Measurements from ENCODE around the gene CFAP61.
"Not testable (repeated sequence)": the region's sequence is repeated elsewhere in the genome, so short reads cannot be mapped to it uniquely, and the experiment has no call there.

The CFAP61 gene

GRCh38 chr20:20052074-20052970, at the start of gene CFAP61, which contains the start of gene CRNKL1:
Gene CFAP61 (plus strand): TSS chr20:20052532. CDS start chr20:20056654, 4,122 bp downstream.
Gene CRNKL1 (minus strand): TSS chr20:20052466. CDS start chr20:20052342, 124 bp downstream.
- Mint-ChIP-seq H3K27ac (peak within 1 kb of the TSS; percentile 99), H3K9me3 (no peaks in the 10 kb centered on the region), H3K36me3 (peaks cover 9% of the 10 kb centered on the region), H3K4me3 (peak within 1 kb of the TSS; percentile 99), H3K27me3 (peaks cover 1% of the 10 kb centered on the region), H3K4me1 (peaks cover 21% of the 10 kb centered on the region)

DNA sequence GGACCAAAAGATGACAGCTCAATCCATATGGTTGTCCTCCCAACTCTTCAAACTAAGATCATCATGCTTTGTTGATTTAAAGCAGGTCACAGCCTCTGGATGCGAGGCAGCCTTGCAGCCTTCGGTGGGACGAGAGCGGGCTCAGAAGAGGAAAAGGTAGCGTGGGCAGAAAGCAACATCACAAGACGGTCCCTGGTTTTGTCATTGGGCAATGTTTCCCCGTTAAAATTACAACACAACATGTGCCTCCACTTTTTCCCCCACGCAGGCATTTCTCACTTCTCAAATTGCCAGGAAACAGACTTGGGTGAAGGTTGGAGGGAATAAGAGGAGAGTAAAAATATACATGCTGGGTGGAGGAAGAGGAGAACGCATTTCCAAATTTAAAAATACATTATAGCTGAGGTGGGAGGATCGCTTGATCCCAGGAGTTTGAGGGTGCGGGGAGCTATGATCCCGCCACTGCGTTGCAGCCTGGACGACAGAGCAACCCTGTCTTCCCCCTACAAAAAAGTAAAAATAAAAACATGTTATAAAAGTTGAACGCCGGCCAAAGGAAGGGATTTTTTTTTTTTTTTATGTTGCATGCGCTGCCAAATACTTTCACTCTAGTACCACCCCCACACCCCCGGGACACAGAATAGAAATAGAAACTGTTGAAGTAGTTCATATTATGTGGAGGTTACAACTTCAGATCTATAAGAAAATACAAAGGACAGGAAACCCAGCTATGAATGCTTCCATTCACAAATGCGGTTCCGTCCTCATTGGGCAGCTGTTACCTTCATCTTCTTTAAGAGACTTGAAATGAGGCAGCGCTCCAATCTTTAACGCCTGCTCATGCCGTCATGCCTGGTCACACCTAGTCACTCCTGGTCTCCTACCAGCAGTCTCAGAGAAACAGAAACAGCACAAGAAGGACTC, 49.0 kb upstream of the CFAP61 start:
- Mint-ChIP-seq H3K27ac (peak overlapping the region; percentile 1), H3K27me3 (peaks cover 10% of the 10 kb centered on the region)

GRCh38 chr20:20003955-20004322, 48.4 kb upstream of the CFAP61 start:
- peak overlapping the region; percentile 84 for H3K4me3 Mint-ChIP-seq
- H3K27me3 Mint-ChIP-seq, H3K36me3 Mint-ChIP-seq, H3K9me3 Mint-ChIP-seq: not testable (repeated sequence)
- H3K27ac Mint-ChIP-seq, result peak overlapping the region; percentile 1
- peaks cover 16% of the 10 kb centered on the region for H3K4me1 Mint-ChIP-seq

More for the DNA sequence above, 49.0 kb upstream of the CFAP61 start:
- peaks cover 16% of the 10 kb centered on the region for H3K4me1 Mint-ChIP-seq
- peak overlapping the region; percentile 84 for H3K4me3 Mint-ChIP-seq
- H3K9me3 Mint-ChIP-seq, result no peaks in the 10 kb centered on the region
- H3K36me3 Mint-ChIP-seq, result no peaks in the 10 kb centered on the region

DNA sequence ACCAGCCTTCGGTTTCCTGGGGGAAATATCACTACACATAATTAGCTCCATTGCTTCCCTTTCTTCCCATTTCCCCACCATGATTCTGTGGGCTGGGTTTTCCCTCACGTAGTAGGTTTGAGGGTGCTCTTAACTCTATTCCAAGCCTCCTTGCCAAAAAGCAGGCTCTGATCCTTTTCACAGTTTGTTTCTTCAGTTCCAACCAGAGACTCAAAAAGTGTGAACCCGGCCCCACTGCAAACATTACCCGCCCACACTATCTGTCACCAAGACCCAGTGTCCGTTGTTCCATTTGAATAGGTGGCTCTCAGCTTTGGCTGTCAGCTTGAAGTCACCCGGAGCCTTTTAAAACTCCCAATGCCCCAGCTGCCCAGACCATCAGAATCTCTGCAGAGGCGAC, 47.0 kb upstream of the CFAP61 start:
- Mint-ChIP-seq H3K9me3 (no peaks in the 10 kb centered on the region), H3K36me3 (no peaks in the 10 kb centered on the region), H3K4me1 (peaks cover 16% of the 10 kb centered on the region), H3K27me3 (peaks cover 11% of the 10 kb centered on the region), H3K4me3 (no peak overlapping the region), H3K27ac (no peak overlapping the region)

DNA sequence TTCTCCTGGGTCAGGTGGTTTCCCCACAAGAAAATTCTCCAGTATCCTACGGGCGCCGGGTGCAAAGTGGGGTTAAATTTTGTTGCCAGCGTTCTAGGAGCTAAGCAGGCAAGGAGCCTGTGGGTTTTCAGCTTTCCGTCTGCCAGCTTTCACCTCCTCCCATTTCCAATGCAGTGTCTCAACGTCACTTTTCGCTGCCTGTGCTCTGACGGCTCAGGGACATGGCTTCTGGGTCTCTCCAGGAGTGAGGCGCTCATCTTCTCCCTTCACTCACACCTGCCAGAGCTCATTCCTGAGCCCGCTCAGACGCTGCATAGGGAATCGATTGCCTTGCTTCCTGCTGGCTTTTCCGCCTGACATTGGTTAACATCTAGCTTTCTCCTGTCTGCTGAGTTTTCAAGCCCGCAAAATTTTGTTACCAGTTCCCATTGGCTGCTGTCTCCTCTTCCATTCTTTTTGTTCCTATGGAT, 42.5 kb upstream of the CFAP61 start:
- Mint-ChIP-seq H3K36me3 (no peaks in the 10 kb centered on the region), H3K9me3 (no peaks in the 10 kb centered on the region), H3K27ac (no peak overlapping the region), H3K4me3 (no peak overlapping the region), H3K27me3 (peaks cover 5% of the 10 kb centered on the region), H3K4me1 (peaks cover 6% of the 10 kb centered on the region)

GRCh38 chr20:20010639-20011500, 41.5 kb upstream of the CFAP61 start:
- H3K4me1 Mint-ChIP-seq, result peaks cover 13% of the 10 kb centered on the region
- peaks cover 3% of the 10 kb centered on the region for H3K27me3 Mint-ChIP-seq
- no peak overlapping the region for H3K27ac Mint-ChIP-seq
- no peaks in the 10 kb centered on the region for H3K36me3 Mint-ChIP-seq
- H3K9me3 Mint-ChIP-seq, result no peaks in the 10 kb centered on the region
- no peak overlapping the region for H3K4me3 Mint-ChIP-seq

DNA sequence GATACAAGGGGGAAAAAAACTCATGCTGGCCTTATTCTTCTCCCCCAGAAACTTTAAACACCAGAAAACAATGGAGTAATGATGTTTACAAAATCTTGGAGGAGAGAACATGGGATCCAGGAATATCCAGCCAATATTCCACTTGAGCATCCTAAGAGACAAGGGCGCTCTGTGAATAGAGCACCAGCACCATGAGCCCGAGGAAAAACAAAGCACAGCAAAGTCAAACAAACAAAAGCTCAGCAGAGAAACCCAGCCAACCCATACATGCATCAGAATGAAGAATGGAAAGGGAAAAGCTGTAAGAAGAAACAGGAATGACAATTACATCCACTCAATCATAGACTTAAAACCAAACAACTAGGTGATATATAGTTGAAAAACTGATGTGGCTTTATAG, 39.8 kb upstream of the CFAP61 start:
- H3K9me3 Mint-ChIP-seq, result no peaks in the 10 kb centered on the region
- no peaks in the 10 kb centered on the region for H3K36me3 Mint-ChIP-seq
- H3K27me3 Mint-ChIP-seq, result peaks cover 3% of the 10 kb centered on the region
- peaks cover 22% of the 10 kb centered on the region for H3K4me1 Mint-ChIP-seq
- H3K27ac Mint-ChIP-seq, result no peak overlapping the region
- no peak overlapping the region for H3K4me3 Mint-ChIP-seq

GRCh38 chr20:20014659-20015058, 37.7 kb upstream of the CFAP61 start:
- Mint-ChIP-seq H3K4me1 (peaks cover 38% of the 10 kb centered on the region), H3K4me3 (no peak overlapping the region), H3K27ac (no peak overlapping the region), H3K36me3 (peaks cover 4% of the 10 kb centered on the region), H3K27me3 (peaks cover 3% of the 10 kb centered on the region), H3K9me3 (no peaks in the 10 kb centered on the region)

DNA sequence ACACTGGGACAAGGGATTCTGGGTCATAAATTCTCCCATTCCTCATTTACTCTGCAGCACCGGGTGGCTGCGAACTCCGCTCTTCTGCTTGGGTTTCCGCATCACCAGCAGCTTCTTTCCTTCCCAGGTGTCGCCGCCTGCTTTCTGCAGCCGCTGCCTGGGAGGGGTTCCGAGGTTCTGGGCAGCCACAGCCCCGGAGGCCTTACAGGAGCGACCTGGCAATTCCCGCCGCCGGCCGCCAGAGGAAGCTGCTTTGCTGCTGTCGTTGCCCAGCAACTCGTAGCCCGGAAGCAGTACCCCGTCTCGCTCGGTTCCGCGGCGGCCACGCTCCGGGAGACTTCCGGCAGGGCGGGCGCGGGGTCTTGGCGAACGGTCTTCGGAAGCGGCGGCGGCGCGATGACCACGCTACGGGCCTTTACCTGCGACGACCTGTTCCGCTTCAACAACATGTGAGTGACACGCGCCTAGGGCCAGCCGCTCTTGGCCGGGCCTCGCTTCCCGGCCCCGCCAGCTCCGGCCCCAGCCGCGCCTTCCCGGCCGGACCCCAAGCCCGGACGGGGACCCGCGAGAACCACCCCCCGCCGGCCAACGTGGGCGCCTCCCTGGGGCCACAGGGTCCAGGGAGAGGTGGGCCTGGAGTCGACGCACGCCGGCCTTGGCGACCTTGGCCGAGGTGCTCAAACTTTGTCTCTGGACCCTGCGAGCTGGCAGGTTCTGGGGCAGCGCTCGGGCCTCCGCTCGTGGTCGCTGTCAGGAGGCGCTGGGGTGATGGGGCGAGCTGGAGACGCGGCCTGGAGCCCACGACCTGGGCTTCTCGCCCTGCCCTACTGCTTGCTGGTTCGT, 35.1 kb upstream of the CFAP61 start, which contains the start of gene NAA20:
Gene NAA20, plus strand, starts transcription at position 362 of the 843 bp plus-strand sequence. Its CDS starts 35 bp downstream, at position 397.
- Mint-ChIP-seq H3K27ac (peak within 1 kb of the TSS; percentile 93), H3K4me1 (peaks cover 62% of the 10 kb centered on the region), H3K27me3 (no peaks in the 10 kb centered on the region), H3K9me3 (no peaks in the 10 kb centered on the region), H3K4me3 (peak within 1 kb of the TSS; percentile 96), H3K36me3 (peaks cover 5% of the 10 kb centered on the region)

GRCh38 chr20:20017844-20018185, 34.5 kb upstream of the CFAP61 start:
- Mint-ChIP-seq H3K9me3 (no peaks in the 10 kb centered on the region), H3K4me3 (peak overlapping the region; percentile 96), H3K27me3 (no peaks in the 10 kb centered on the region), H3K27ac (peak overlapping the region; percentile 59), H3K4me1 (peaks cover 68% of the 10 kb centered on the region), H3K36me3 (peaks cover 5% of the 10 kb centered on the region)

- Mint-ChIP-seq H3K4me1 (peaks cover 68% of the 10 kb centered on the region), H3K27me3 (no peaks in the 10 kb centered on the region), H3K4me3 (peak overlapping the region; percentile 96), H3K27ac (peak overlapping the region; percentile 88), H3K36me3 (peaks cover 5% of the 10 kb centered on the region), H3K9me3 (no peaks in the 10 kb centered on the region)
Observed at GRCh38 chr20:20018366-20018765, 34.0 kb upstream of the CFAP61 start.

GRCh38 chr20:20019123-20019522, 33.2 kb upstream of the CFAP61 start:
- H3K9me3 Mint-ChIP-seq, result no peaks in the 10 kb centered on the region
- H3K4me1 Mint-ChIP-seq, result peaks cover 76% of the 10 kb centered on the region
- H3K27me3 Mint-ChIP-seq, result no peaks in the 10 kb centered on the region
- H3K36me3 Mint-ChIP-seq, result peaks cover 5% of the 10 kb centered on the region
- H3K4me3 Mint-ChIP-seq, result peak overlapping the region; percentile 96
- H3K27ac Mint-ChIP-seq, result peak overlapping the region; percentile 30

- Mint-ChIP-seq H3K27ac (no peak overlapping the region), H3K4me1 (peaks cover 64% of the 10 kb centered on the region), H3K4me3 (no peak overlapping the region), H3K27me3 (no peaks in the 10 kb centered on the region), H3K9me3 (no peaks in the 10 kb centered on the region), H3K36me3 (peaks cover 5% of the 10 kb centered on the region)
Observed at GRCh38 chr20:20020908-20021307, 31.4 kb upstream of the CFAP61 start.

DNA sequence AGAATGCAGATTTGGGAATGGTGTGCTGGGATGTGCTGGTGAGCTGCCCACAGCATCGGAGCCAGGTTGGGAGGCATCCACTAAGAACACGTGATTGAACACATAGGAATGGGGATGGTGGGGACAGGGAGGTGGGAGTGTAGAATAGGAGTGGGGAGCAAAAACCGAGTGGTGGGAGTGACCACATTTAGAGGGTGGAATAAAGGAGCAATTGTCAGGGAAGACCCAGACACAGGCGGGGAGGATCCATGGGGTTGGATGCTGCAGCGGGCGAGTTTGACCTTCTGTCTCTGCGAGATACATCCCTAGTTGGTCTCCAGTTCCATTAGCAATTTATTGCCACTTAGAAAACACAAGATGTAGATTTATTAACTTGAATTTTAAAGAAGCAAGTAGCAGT, 30.5 kb upstream of the CFAP61 start:
- Mint-ChIP-seq H3K9me3 (no peaks in the 10 kb centered on the region), H3K4me1 (peaks cover 58% of the 10 kb centered on the region), H3K36me3 (peaks cover 8% of the 10 kb centered on the region), H3K27me3 (no peaks in the 10 kb centered on the region), H3K27ac (peak overlapping the region; percentile 8), H3K4me3 (no peak overlapping the region)

Data from activated naive CD4-positive, alpha-beta T cell treated with anti-CD3 and anti-CD28 coated beads, Interleukin-2, amount 50 U/mL, for 24 hours (primary cell).